Measurements from ENCODE around the gene PRSS50. TPM values are rescaled to one million over a fixed set of nuclear protein-coding genes. Genes with fewer than 3 reads are reported as not detected.
"Not testable (repeated sequence)": the region's sequence is repeated elsewhere in the genome, so short reads cannot be mapped to it uniquely, and the experiment has no call there.

The PRSS50 gene
- total RNA-seq, 1 donor from 2014 or later = 0.16 TPM

DNA sequence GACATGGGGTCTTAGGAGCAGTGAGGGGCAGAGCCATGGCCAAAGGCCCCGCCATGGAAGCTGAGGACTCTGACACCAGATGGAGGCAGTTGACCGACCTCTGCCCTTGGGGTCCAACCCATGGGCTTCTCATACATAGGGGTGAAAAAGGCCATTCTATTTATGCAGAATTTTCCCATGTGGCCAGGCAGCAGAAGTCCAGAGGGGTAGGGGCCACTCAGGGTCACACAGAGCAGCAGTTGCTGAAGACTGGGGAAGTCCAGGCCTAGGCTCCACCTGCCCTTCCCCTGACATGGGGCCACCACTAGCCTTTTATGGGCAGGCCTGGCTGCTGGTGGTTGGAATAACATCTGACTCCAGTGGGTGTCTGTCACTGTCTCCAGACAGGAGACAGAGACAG lies 6.4 kb downstream of the PRSS50 start:
- intact Hi-C loops (cut with DNase I) = no loop called here
- DNase-seq = peak; percentile 34
- no peak for ATAC-seq (ENCODE audit: poor library complexity)

- no peak for ATAC-seq (ENCODE audit: poor library complexity)
- DNase-seq = no peak
- intact Hi-C loops (cut with DNase I) = no loop called here
Observed at GRCh38 chr3:46710671-46711295, 6.9 kb downstream of the PRSS50 start.

- ATAC-seq (ENCODE audit: poor library complexity) (no peak), DNase-seq (peak; percentile 12)
- intact Hi-C loops (cut with DNase I) = no loop called here
Observed at GRCh38 chr3:46710229-46710628, 7.4 kb downstream of the PRSS50 start.

GRCh38 chr3:46709721-46710120 lies 7.9 kb downstream of the PRSS50 start:
- intact Hi-C loops (cut with DNase I) = loop anchor here (5.0 to 10.0 kb wide), 3 partner anchors 135 to 295 kb away; no protein-coding TSS in a partner anchor
- ATAC-seq (ENCODE audit: poor library complexity) (no peak), DNase-seq (no peak)

- intact Hi-C loops (cut with DNase I) = loop anchor here (5.0 to 10.0 kb wide), 3 partner anchors 136 to 296 kb away; no protein-coding TSS in a partner anchor
- no peak for ATAC-seq (ENCODE audit: poor library complexity)
- DNase-seq = peak; percentile 17
Observed at GRCh38 chr3:46709157-46709654, 8.5 kb downstream of the PRSS50 start.

DNA sequence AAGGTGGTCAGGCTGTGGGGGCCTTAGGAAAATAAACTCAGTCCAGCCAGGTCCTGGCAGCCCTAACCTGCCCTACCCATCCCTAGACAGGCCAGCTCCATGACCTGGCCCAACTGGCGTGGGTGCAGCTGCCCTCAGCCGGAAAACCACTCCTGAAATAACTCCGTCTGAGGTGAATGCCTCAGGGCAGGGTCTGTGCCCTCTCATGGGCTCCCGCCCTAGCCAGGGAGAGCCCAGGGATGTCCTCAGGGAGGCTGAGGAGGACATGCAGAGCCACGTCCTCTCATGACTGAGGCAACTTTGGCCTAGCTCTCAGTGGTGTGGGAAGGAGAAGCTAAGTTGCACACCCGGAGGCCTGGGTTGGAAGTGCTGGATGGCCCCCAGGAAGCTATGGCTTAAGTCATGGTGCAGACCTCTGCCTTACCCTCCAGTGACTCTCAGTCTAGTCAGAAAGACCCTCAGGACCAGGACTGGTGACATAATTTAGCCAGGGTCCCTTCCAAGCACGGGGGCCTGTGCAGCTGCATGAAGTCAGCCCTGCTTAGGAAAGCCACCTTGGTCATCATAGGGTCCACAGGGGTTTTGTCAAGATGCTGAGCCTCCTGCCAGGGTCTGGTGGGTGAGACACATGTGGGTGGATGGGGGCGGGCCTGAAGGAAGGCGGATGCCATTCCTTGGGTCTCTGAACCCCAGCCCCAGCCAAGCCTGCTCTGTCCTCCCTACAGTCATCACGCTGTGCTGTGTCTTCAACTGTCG lies 9.1 kb downstream of the PRSS50 start:
- intact Hi-C loops (cut with DNase I) = loop anchor here (5.0 to 10.0 kb wide), 3 partner anchors 136 to 296 kb away; no protein-coding TSS in a partner anchor
- DNase-seq (peak; percentile 36), ATAC-seq (ENCODE audit: poor library complexity) (no peak)

- DNase-seq (peak; percentile 29), ATAC-seq (ENCODE audit: poor library complexity) (no peak)
- intact Hi-C loops (cut with DNase I) = loop anchor here (5.0 to 10.0 kb wide), 3 partner anchors 137 to 297 kb away; no protein-coding TSS in a partner anchor
Observed at GRCh38 chr3:46707601-46708011, 10.1 kb downstream of the PRSS50 start.

DNA sequence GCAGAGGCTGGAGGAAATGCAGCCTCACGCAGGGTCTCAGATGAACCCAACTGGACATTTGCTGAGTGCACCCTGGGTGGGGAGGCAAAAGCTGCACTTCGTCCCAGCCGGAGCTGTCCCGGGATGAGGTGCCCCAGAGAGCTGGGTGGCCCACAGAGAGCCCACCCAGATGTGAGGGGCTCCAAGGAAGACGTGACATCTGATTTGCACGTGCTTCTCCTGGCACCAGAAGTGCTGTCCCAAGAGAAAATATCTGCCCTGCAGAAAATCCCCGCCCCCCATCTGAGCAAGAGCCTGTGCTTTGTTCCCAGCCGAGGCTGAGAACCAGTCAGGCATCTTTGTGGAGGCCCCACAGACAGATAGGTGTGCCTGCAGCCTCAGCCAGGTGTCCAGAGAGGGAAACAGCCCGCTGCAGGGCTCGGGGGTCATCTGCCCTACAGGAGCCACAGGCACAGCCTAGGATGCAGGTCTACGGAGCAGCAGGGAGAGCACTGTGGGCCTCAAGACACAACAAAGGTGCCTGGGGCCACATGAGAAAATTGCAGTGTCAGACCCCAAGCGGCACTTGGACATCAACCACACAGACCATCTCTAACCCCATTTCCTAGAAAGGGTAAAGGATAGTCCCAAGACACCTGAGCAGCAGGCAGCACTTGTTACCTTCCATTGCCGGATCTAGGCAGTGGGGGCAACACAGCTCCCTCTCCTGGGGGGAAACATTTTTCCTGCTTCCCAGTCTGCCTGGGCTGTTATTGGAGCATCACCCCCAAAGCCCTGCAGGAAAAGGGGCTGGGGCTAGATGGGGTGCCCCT lies 10.7 kb downstream of the PRSS50 start:
- ATAC-seq (ENCODE audit: poor library complexity) = no peak
- intact Hi-C loops (cut with DNase I) = loop anchor here (5.0 to 10.0 kb wide), 3 partner anchors 138 to 298 kb away; no protein-coding TSS in a partner anchor
- DNase-seq = no peak

GRCh38 chr3:46705751-46706552 lies 11.7 kb downstream of the PRSS50 start:
- intact Hi-C loops (cut with DNase I) = loop anchor here (5.0 to 10.0 kb wide), 3 partner anchors 139 to 299 kb away; no protein-coding TSS in a partner anchor
- DNase-seq = peak; percentile 37
- no peak for ATAC-seq (ENCODE audit: poor library complexity)

DNA sequence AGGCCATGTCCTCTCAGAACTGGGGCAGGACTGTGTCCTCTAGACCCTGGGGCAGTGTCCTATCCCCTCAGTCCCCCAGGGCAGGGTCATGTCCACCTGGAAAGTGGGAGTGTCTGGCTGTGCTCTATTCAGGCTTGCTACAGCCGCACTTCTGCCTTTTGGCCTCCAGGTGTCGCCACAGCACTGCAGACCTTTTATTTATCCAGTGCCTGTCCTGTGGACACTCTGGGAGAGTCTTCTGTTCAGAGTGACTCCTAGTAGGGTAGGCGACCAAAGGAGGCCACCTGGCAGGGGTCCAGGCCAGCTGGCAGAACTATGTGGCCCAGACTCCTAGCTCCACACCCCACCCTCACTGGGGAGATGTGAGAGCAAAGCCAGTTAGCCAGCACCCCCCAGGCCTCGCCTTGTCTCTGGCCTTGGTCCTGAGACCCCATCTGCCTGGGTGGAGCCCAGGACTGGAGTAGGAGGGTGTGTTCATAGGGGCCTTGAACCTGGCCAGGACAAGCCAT lies 12.6 kb downstream of the PRSS50 start:
- intact Hi-C loops (cut with DNase I) = loop anchor here (5.0 to 10.0 kb wide), 3 partner anchors 140 to 300 kb away; no protein-coding TSS in a partner anchor
- ATAC-seq (ENCODE audit: poor library complexity) = peak; percentile 87
- peak; percentile 80 for DNase-seq

GRCh38 chr3:46704346-46704745 lies 13.3 kb downstream of the PRSS50 start:
- intact Hi-C loops (cut with DNase I) = loop anchor here (10.0 kb wide), 2 partner anchors 140 to 300 kb away; no protein-coding TSS in a partner anchor
- not testable (repeated sequence) for ATAC-seq (ENCODE audit: poor library complexity); DNase-seq

- ATAC-seq (ENCODE audit: poor library complexity) = no peak
- DNase-seq = peak; percentile 18
- intact Hi-C loops (cut with DNase I) = loop anchor here (10.0 kb wide), 2 partner anchors 142 to 302 kb away; no protein-coding TSS in a partner anchor
Observed at GRCh38 chr3:46703013-46703520, 14.6 kb downstream of the PRSS50 start.

- peak; percentile 31 for DNase-seq
- intact Hi-C loops (cut with DNase I) = loop anchor here (10.0 kb wide), 2 partner anchors 142 to 302 kb away; no protein-coding TSS in a partner anchor
- ATAC-seq (ENCODE audit: poor library complexity) = no peak
Observed at GRCh38 chr3:46702246-46703012, 15.2 kb downstream of the PRSS50 start.

DNA sequence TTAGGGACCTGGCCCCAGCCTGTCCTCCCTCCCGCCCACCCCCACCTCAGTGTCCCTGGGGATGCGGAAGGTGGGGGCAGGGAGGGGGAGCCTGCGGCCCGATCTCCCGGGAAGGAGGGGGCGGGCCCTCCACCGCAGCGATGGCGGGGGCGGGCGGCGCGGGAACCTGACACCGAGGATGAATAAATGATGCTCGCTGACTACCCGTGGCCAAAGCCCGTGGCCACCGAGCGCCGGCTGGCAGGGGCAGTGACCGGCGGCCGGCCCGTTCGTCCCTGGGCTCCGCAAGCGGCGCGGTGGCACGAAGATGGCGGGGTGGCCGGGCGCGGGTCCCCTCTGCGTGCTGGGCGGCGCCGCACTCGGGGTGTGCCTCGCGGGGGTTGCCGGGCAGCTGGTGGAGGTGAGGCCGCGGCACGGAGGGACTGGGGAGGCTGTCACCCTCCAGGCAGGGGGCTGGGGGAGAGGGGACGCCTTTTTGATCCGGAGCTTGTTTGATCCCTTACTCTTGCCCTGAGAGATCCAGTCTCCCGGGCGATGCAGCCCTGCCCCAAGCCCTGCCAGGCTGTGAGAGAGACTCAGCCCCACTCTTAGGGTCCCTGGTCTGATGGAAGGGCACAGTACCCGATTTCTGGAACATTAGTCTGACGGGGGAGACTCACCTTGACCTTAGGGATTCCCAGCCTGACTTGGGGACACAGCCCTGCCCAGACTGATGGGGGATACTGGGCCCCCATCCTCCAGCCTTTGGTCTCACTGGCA lies 16.3 kb downstream of the PRSS50 start, which contains the start of gene TMIE:
Gene TMIE, plus strand, starts transcription at position 212 of the 759 bp plus-strand sequence. Its CDS starts 96 bp downstream, at position 308.
- DNase-seq = peak; percentile 41
- no peak for ATAC-seq (ENCODE audit: poor library complexity)
- intact Hi-C loops (cut with DNase I) = loop anchor here (10.0 kb wide), 2 partner anchors 143 to 303 kb away; no protein-coding TSS in a partner anchor

DNA sequence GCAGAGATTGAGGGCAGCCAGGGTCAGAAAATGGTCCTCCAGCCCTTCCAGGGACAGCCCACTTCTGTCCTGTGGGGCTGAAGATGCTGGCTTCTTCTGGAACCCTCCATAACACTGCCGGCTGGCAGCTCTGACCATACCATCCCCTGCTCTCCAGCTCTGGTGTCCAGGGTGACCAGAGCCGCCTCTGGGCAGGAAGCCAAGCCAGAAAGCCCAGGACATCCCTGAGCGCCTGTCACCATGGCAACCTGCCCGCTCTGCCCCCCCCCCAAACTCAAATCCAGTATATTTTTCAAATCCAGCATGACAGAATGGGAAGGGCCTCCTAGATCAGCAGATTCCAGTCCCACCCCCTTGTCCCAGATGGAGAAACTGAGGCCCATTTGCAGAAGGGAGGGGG lies 16.9 kb downstream of the PRSS50 start:
- intact Hi-C loops (cut with DNase I) = loop anchor here (10.0 kb wide), 2 partner anchors 144 to 304 kb away; no protein-coding TSS in a partner anchor
- ATAC-seq (ENCODE audit: poor library complexity) (no peak), DNase-seq (peak; percentile 63)
